GM19455 (cell line): ENCODE measurements around the gene B9D1.

Experiments used
- ATAC-seq: cut with Tn5 transposase; IDR thresholded peaks from one replicate; pipeline ENCODE4 v1.9.1; 2021; ENCODE audit not compliant: unreplicated experiment

The B9D1 gene

GRCh38 chr17:19377602-19378415, 15.3 kb upstream of the B9D1 start:
- ATAC-seq = peak; percentile 86

- ATAC-seq = no peak
These were observed 14.3 kb upstream of the B9D1 start for GRCh38 chr17:19376811-19377210.

GRCh38 chr17:19375732-19376131, 13.2 kb upstream of the B9D1 start:
- ATAC-seq = no peak

GRCh38 chr17:19374136-19374535, 11.6 kb upstream of the B9D1 start:
- no peak for ATAC-seq

GRCh38 chr17:19372866-19373504, 10.5 kb upstream of the B9D1 start:
- no peak for ATAC-seq

GRCh38 chr17:19372439-19372838, 9.9 kb upstream of the B9D1 start:
- ATAC-seq = no peak

GRCh38 chr17:19372011-19372370, 9.5 kb upstream of the B9D1 start:
- ATAC-seq = no peak

GRCh38 chr17:19371259-19372010, 8.9 kb upstream of the B9D1 start:
- no peak for ATAC-seq

GRCh38 chr17:19370493-19370960, 8.0 kb upstream of the B9D1 start:
- ATAC-seq = peak; percentile 51

GRCh38 chr17:19369846-19370492, 7.4 kb upstream of the B9D1 start:
- no peak for ATAC-seq

- no peak for ATAC-seq
These were observed 6.7 kb upstream of the B9D1 start for GRCh38 chr17:19369107-19369778.

GRCh38 chr17:19368229-19368628, 5.7 kb upstream of the B9D1 start:
- ATAC-seq = no peak

- ATAC-seq = no peak
These were observed 4.1 kb upstream of the B9D1 start for GRCh38 chr17:19366637-19366972.

GRCh38 chr17:19365833-19366636, 3.5 kb upstream of the B9D1 start:
- ATAC-seq = no peak

- no peak for ATAC-seq
These were observed 2.9 kb upstream of the B9D1 start for GRCh38 chr17:19365499-19365817.

- no peak for ATAC-seq
These were observed 2.4 kb upstream of the B9D1 start for GRCh38 chr17:19364699-19365498.

GRCh38 chr17:19363460-19364035, 1.0 kb upstream of the B9D1 start:
- ATAC-seq = no peak

GRCh38 chr17:19363114-19363438, 553 bp upstream of the B9D1 start:
- no peak for ATAC-seq

- no peak for ATAC-seq
These were observed 613 bp downstream of the B9D1 start for GRCh38 chr17:19361944-19362276.
